Transverse colon (tissue), 4 donors: ENCODE measurements around the gene PDE1C.

Experiments used
- CTCF ChIP-seq, 5 experiments: fragments of 200-600 bp in 3 of 5; fragments of 450-650 bp in 2 of 5; sonication (generic) in 3 of 5; IDR thresholded peaks; 1 replicate in 2 of 5; 2 replicates in 3 of 5; pipeline ENCODE4 v1.5.1; 2016 to 2017; ENCODE audit warnings: antibody characterized with exemption in 5 of 5, inconsistent platforms in 3 of 5, mild to moderate bottlenecking in 2 of 5, moderate library complexity in 1 of 5
- EP300 ChIP-seq: sonication (generic); formaldehyde crosslinking; IDR thresholded peaks from one replicate; pipeline ENCODE4 v1.6.1; 2017; ENCODE audit warnings: antibody characterized with exemption, low read depth
- POLR2AphosphoS5 ChIP-seq, 3 donors: sonication (generic); formaldehyde crosslinking; IDR thresholded peaks; one replicate each; pipeline ENCODE4 v1.6.1; 2016; ENCODE audit warnings: antibody characterized with exemption in 3 of 3

- TF ChIP-seq CTCF (IDR thresholded peaks at IDR 0.05) (no peak), POLR2AphosphoS5 (IDR thresholded peaks at IDR 0.05) (no peak), EP300 (no peak)
These were observed 146.0 kb downstream of the PDE1C start for GRCh38 chr7:31924251-31924650.
